K562 (cell line): Measurements from ENCODE around the gene RPL9. TPM values are rescaled to one million over a fixed set of nuclear protein-coding genes. Genes with fewer than 3 reads are reported as not detected.
"Not testable (repeated sequence)": the region's sequence is repeated elsewhere in the genome, so short reads cannot be mapped to it uniquely, and the experiment has no call there.

Source experiments
- ATAC-seq: fragments of 200-7000 bp; cut with Tn5 transposase; 3 replicates; pipeline ENCODE4 v1.9.1; 2020; ENCODE audit warnings: moderate library complexity
- BruUV-seq: library from RNA; stranded (reverse); fragments of 400-500 nt; replicated peaks from 2 replicates; lab custom pipeline; 2021; lab: Mats Ljungman, UMichigan
- CTCF ChIA-PET: fragments of 300-600 bp; formaldehyde crosslinking; extraction: SDS; loops from one replicate; lab custom pipeline; 2021; ENCODE audit warnings: low intra/inter-chr PET ratio; lab: Yijun Ruan, JAX
- POLR2A ChIA-PET: fragments of 300-600, 350-650 bp; sonication (Branson Sonifier 250); formaldehyde crosslinking; extraction: SDS; loops from one replicate; lab custom pipeline; 2021; ENCODE audit warnings: antibody characterized with exemption, inconsistent platforms; lab: Yijun Ruan, JAX
- DNase-seq, 4 experiments: peaks; one replicate each; pipeline versions ENCODE4 v3.0.0 to v3.0.0-alpha.2; 2011 to 2018; ENCODE audit warnings: low spot score in 3 of 4, mixed read lengths in 3 of 4; ENCODE audit errors: extremely low read depth in 1 of 4
- FAIRE-seq: peaks from 2 replicates; lab custom pipeline; 2011; peaks lifted over from hg19 to GRCh38; lab: Jason Lieb, UNC
- H2AFZ ChIP-seq: 2 replicates; pipeline ENCODE4 v1.6.0; 2011; ENCODE audit warnings: low read depth, low read length, control low read depth, inconsistent platforms
- H3K27ac ChIP-seq: fragments of 200-600 bp; 3 replicates; pipeline ENCODE4 v1.8.0; 2011; ENCODE audit warnings: low read depth, mild to moderate bottlenecking, control low read depth, inconsistent platforms, low read length, moderate library complexity, mixed read lengths; ENCODE audit errors: extremely low read depth
- H3K27me3 ChIP-seq, 2 experiments: fragments of 300-600 bp in 1 of 2; 2 replicates in 1 of 2; 3 replicates in 1 of 2; pipeline versions ENCODE4 v1.6.0 to v1.8.0; 2011; ENCODE audit warnings: inconsistent platforms in 2 of 2, low read length in 2 of 2, mild to moderate bottlenecking in 1 of 2, mixed read lengths in 1 of 2, moderate library complexity in 1 of 2; ENCODE audit not compliant: control insufficient read depth in 2 of 2, insufficient read depth in 2 of 2
- H3K36me3 ChIP-seq: fragments of 300-600 bp; 3 replicates; pipeline ENCODE4 v1.8.0; 2011; ENCODE audit warnings: mild to moderate bottlenecking, low read length, inconsistent platforms; ENCODE audit not compliant: control insufficient read depth, insufficient read depth
- H3K4me1 ChIP-seq, 2 experiments: fragments of 200-600 bp in 1 of 2; replicated peaks in 1 of 2; 2 replicates in 1 of 2; 3 replicates in 1 of 2; pipeline versions ENCODE4 v1.5.1 to v1.8.0; 2011; ENCODE audit warnings: inconsistent platforms in 2 of 2, low read length in 2 of 2, mild to moderate bottlenecking in 1 of 2, mixed read lengths in 1 of 2, moderate library complexity in 1 of 2; ENCODE audit not compliant: control insufficient read depth in 2 of 2, insufficient read depth in 2 of 2
- H3K4me2 ChIP-seq: 2 replicates; pipeline ENCODE4 v1.6.1; 2011; ENCODE audit warnings: low read length, control low read depth, inconsistent platforms, mixed read lengths; ENCODE audit not compliant: insufficient read depth
- H3K4me3 ChIP-seq: fragments of 200-600 bp; sonication (generic), shearing (Covaris generic); 2 replicates; pipeline ENCODE4 v1.5.1; 2016; ENCODE audit warnings: control low read depth, inconsistent platforms
- H3K79me2 ChIP-seq: fragments of 200-600 bp; 3 replicates; pipeline ENCODE4 v1.8.0; 2011; ENCODE audit warnings: low read length, inconsistent platforms; ENCODE audit not compliant: control insufficient read depth, insufficient read depth
- H3K9ac ChIP-seq, 2 experiments: 2 replicates each; pipeline versions ENCODE4 v1.6.0 to v1.6.1; 2011; ENCODE audit warnings: low read depth in 2 of 2, low read length in 2 of 2, control low read depth in 1 of 2, inconsistent platforms in 1 of 2, mild to moderate bottlenecking in 1 of 2, mixed read lengths in 1 of 2; ENCODE audit not compliant: insufficient read depth in 1 of 2
- H3K9me1 ChIP-seq: one replicate; pipeline ENCODE4 v1.6.0; 2011; ENCODE audit warnings: inconsistent platforms, mild to moderate bottlenecking, low read length, moderate library complexity; ENCODE audit not compliant: control insufficient read depth, insufficient read depth
- H3K9me3 ChIP-seq: replicated peaks from 2 replicates; pipeline ENCODE4 v1.5.1; 2011; ENCODE audit warnings: low read depth, low read length, inconsistent platforms; ENCODE audit not compliant: control insufficient read depth, insufficient read depth
- H4K20me1 ChIP-seq: replicated peaks from 2 replicates; pipeline ENCODE4 v1.6.1; 2011; ENCODE audit warnings: low read length, inconsistent platforms, mixed read lengths; ENCODE audit not compliant: control insufficient read depth, insufficient read depth
- CHD1 ChIP-seq: fragments of 200-600 bp; sonication (generic); IDR thresholded peaks from one replicate; pipeline ENCODE4 v1.6.1; 2012; ENCODE audit warnings: mild to moderate bottlenecking, moderate library complexity, low read length, inconsistent platforms
- FIP1L1 ChIP-seq: fragments of 200-400 bp; formaldehyde crosslinking; IDR thresholded peaks from 2 replicates; pipeline ENCODE4 v1.6.1; 2018; ENCODE audit warnings: mild to moderate bottlenecking, low read depth, low read length; ENCODE audit not compliant: poor library complexity, severe bottlenecking
- ILF3 ChIP-seq: fragments of 450-650 bp; IDR thresholded peaks from 2 replicates; pipeline ENCODE4 v1.6.1; 2018; ENCODE audit warnings: antibody characterized with exemption, mild to moderate bottlenecking, moderate library complexity, borderline replicate concordance
- POLR2B ChIP-seq: fragments of 450-650 bp; IDR thresholded peaks from 2 replicates; pipeline ENCODE4 v1.6.1; 2018; ENCODE audit warnings: low read depth; ENCODE audit not compliant: partially characterized antibody
- PTBP1 ChIP-seq: fragments of 200-400 bp; formaldehyde crosslinking; IDR thresholded peaks from 2 replicates; pipeline ENCODE4 v1.6.1; 2017; ENCODE audit warnings: low read depth, low read length
- RBFOX2 ChIP-seq: fragments of 200-400 bp; formaldehyde crosslinking; IDR thresholded peaks from 2 replicates; pipeline ENCODE4 v1.6.1; 2017; ENCODE audit warnings: low read depth, mild to moderate bottlenecking, low read length, moderate library complexity
- RBM25 ChIP-seq: fragments of 200-400 bp; formaldehyde crosslinking; IDR thresholded peaks from 2 replicates; pipeline ENCODE4 v1.6.1; 2018; ENCODE audit warnings: low read length, low read depth, moderate library complexity; ENCODE audit not compliant: severe bottlenecking
- SNRNP70 ChIP-seq: fragments of 200-400 bp; formaldehyde crosslinking; optimal IDR thresholded peaks from 2 replicates; pipeline ENCODE3; 2017; ENCODE audit warnings: low read depth, low read length
- SPI1 ChIP-seq: IDR thresholded peaks from 2 replicates; pipeline ENCODE4 v1.6.1; 2011; ENCODE audit warnings: low read depth, low read length, control low read depth, borderline replicate concordance
- ZC3H4 ChIP-seq: sonication (generic); formaldehyde crosslinking; IDR thresholded peaks from 2 replicates; pipeline ENCODE4 v1.9.0; 2021; ENCODE audit warnings: missing genetic modification reagents, borderline replicate concordance
- ZNF121 ChIP-seq: sonication (generic); formaldehyde crosslinking; conservative IDR thresholded peaks from 2 replicates; pipeline ENCODE4 v1.8.0; 2022; ENCODE audit warnings: missing genetic modification reagents
- ZNF263 ChIP-seq: sonication (generic); formaldehyde crosslinking; IDR thresholded peaks from 2 replicates; pipeline ENCODE4 v1.8.0; 2022; ENCODE audit warnings: mild to moderate bottlenecking, missing genetic modification reagents, borderline replicate concordance
- ZNF766 ChIP-seq: fragments of 200-800 bp; sonication (Bioruptor generic); conservative IDR thresholded peaks from 2 replicates; pipeline ENCODE4 v1.6.1; 2016; ENCODE audit warnings: missing genetic modification characterization, missing compliant biosample characterization
- WGBS: fragments of 100-300 bp; shearing (Covaris generic); methylation state at CpG from one replicate; pipeline ENCODE4 v1.1.6; 2016; ENCODE audit warnings: low coverage, mixed read lengths; ENCODE audit not compliant: insufficient coverage; ENCODE audit errors: missing lambda C conversion rate; 5-methylcytosine and 5-hydroxymethylcytosine counted together
- in situ Hi-C: fragments of 300-500 bp; cut with MboI; formaldehyde crosslinking; loops from 4 replicates; pipeline ENCODE4 v1.15.0; 2018; ENCODE audit warnings: inconsistent platforms, mixed read lengths
- intact Hi-C: fragments of 100-400 bp; cut with micrococcal nuclease; formaldehyde crosslinking; loops from 2 replicates; pipeline ENCODE4 v1.14.2; 2022
- polyA plus RNA-seq, 8 experiments: library from polyadenylated mRNA; depleted of rRNA in 4 of 8; stranded (reverse) in 5 of 8; unstranded in 3 of 8; fragments of >200 nt; fragmentation: Nextera tagmentation in 2 of 8; fragmentation: Illumina TruSeq in 1 of 8; extraction: Ambion mirVana in 2 of 8; extraction: Trizol in 1 of 8; gene quantifications; 2 replicates each; pipeline versions ENCODE4 v1.2.1 to v1.2.3, GENCODE V29; 2011 to 2014; ENCODE audit warnings: inconsistent platforms in 1 of 8, missing spikeins in 1 of 8
- total RNA-seq, 7 experiments: library from RNA; depleted of rRNA in 6 of 7; stranded (reverse); fragments of >200 nt in 6 of 7; fragmentation: Illumina TruSeq in 2 of 7; extraction: Trizol in 2 of 7; gene quantifications; 2 replicates each; pipeline versions ENCODE4 v1.2.1 to v1.2.3, GENCODE V29; 2011 to 2021; ENCODE audit warnings: low replicate concordance in 1 of 7
- TF ChIP-seq, protein P1 (sequence below): fragments of 450-650 bp; IDR thresholded peaks from 2 replicates; pipeline ENCODE4 v1.6.1; 2016; ENCODE audit warnings: missing biosample characterization, missing genetic modification characterization

RPL9 gene
- total and polyA plus RNA-seq, 9 of the 15 experiments (the other 6 are each of a cell fraction or from before 2014, with no cell fraction given) = 1,925 to 5,178 (median 3,033) TPM

- peak; percentile 14 for ATAC-seq
- CTCF ChIA-PET, FAIRE-seq: not testable (repeated sequence)
These were observed 589 bp downstream of the RPL9 start for GRCh38 chr4:39458161-39458504.

GRCh38 chr4:39456946-39457763 lies 1.6 kb downstream of the RPL9 start:
- H3K79me2 ChIP-seq = peaks cover 75% of the 10 kb centered on the region
- no peak overlapping the region for H2AFZ ChIP-seq
- peak overlapping the region; percentile 82 for H3K4me3 ChIP-seq
- H3K9ac ChIP-seq = peak overlapping the region; percentile 80 to 97; a peak in 3 of 4 replicates
- POLR2A ChIA-PET = interaction anchor here (1.0 to 2.5 kb wide), 5 partner anchors 13 to 181 kb away, joined by 3 to 20 read pairs (median 3); partner anchors contain the start of genes SMIM14 and UGDH
- no peaks in the 10 kb centered on the region for H3K9me3 ChIP-seq
- H3K4me2 ChIP-seq = peak overlapping the region; percentile 96
- peaks cover 3 to 12% of the 10 kb centered on the region in 2 experiments; a peak in 4 of 5 replicates for H3K4me1 ChIP-seq
- ATAC-seq (no peak), FAIRE-seq (no peak), DNase-seq (no peak)
- H3K36me3 ChIP-seq = peaks cover 77% of the 10 kb centered on the region
- in situ Hi-C loops (no loop called here), intact Hi-C loops (loop anchor here (10.0 kb wide), 1 partner anchor 562 kb away; no protein-coding TSS in a partner anchor)
- WGBS = 2% methylated on average over 10 of the region's 10 CpGs
- peak overlapping the region; percentile 93 for H3K27ac ChIP-seq
- H4K20me1 ChIP-seq = peaks cover 26% of the 10 kb centered on the region; the same call in 1 of the 2 replicates
- BruUV-seq = no TSS peak
- CTCF ChIA-PET = no interaction called here
- no peaks in the 10 kb centered on the region for H3K9me1 ChIP-seq
- no peaks in the 10 kb centered on the region for H3K27me3 ChIP-seq
- TF ChIP-seq RBFOX2 (peak; percentile 71), POLR2B (no peak), ZNF121 (CRISPR knock-in tag) (peak; percentile 80), RBM25 (peak; percentile 14), ZNF766 (CRISPR knock-in tag) (peak; percentile 40; the same call in 1 of the 2 replicates), ILF3 (0 out of 2 replicates have a peak, but pooled peaks have one; percentile 37), PTBP1 (no peak), FIP1L1 (no peak), SPI1 (peak; percentile 19; the same call in 1 of the 2 replicates), CHD1 (peak; percentile 11)
- TF ChIP-seq, protein P1, sequence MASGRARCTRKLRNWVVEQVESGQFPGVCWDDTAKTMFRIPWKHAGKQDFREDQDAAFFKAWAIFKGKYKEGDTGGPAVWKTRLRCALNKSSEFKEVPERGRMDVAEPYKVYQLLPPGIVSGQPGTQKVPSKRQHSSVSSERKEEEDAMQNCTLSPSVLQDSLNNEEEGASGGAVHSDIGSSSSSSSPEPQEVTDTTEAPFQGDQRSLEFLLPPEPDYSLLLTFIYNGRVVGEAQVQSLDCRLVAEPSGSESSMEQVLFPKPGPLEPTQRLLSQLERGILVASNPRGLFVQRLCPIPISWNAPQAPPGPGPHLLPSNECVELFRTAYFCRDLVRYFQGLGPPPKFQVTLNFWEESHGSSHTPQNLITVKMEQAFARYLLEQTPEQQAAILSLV (tag) = 0 out of 2 replicates have a peak, but pooled peaks have one; percentile 20

More at GRCh38 chr4:39458161-39458504, 589 bp downstream of the RPL9 start:
- POLR2A ChIA-PET = interaction anchor here (0.6 to 2.5 kb wide), 20 partner anchors 11 to 929 kb away, joined by 3 to 20 read pairs (median 3); partner anchors contain the start of genes RFC1, SMIM14, UBE2K and UGDH
- H2AFZ ChIP-seq = peak overlapping the region; percentile 65
- under 1% methylated on average over 13 of the region's 13 CpGs for WGBS
- H3K9ac ChIP-seq = peak overlapping the region; percentile 96 to 97
- H3K27me3 ChIP-seq, in situ Hi-C loops, DNase-seq, H3K9me1 ChIP-seq, BruUV-seq, H3K9me3 ChIP-seq: not testable (repeated sequence)
- H3K4me1 ChIP-seq = peaks cover 3 to 12% of the 10 kb centered on the region in 2 experiments; a peak in 4 of 5 replicates
- peak overlapping the region; percentile 93 for H3K27ac ChIP-seq
- H4K20me1 ChIP-seq = peaks cover 24% of the 10 kb centered on the region; the same call in 1 of the 2 replicates
- H3K79me2 ChIP-seq = peaks cover 75% of the 10 kb centered on the region
- TF ChIP-seq ZNF263 (CRISPR knock-in tag) (0 out of 2 replicates have a peak, but pooled peaks have one; percentile 13), ZC3H4 (CRISPR knock-in tag) (0 out of 2 replicates have a peak, but pooled peaks have one; percentile 75), SNRNP70 (peak; percentile 13)
- H3K4me3 ChIP-seq = peak overlapping the region; percentile 82
- H3K4me2 ChIP-seq = peak overlapping the region; percentile 96
- H3K36me3 ChIP-seq = peaks cover 76% of the 10 kb centered on the region
- intact Hi-C loops = loop anchor here (10.0 kb wide), 1 partner anchor 563 kb away; no protein-coding TSS in a partner anchor
